Stimulated activated CD4-positive, alpha-beta T cell treated with anti-CD3 and anti-CD28 coated beads, TNF-alpha, amount 100 ng/mL, for 1 hour (primary cell): Measurements from ENCODE around the gene CD19.
"Not testable (repeated sequence)": the region's sequence is repeated elsewhere in the genome, so short reads cannot be mapped to it uniquely, and the experiment has no call there.

Source experiments
- DNase-seq, 3 donors: peaks; one replicate each; pipeline ENCODE4 v3.0.0-alpha.2; 2020; ENCODE audit warnings: low read depth in 3 of 3, low spot score in 1 of 3

CD19 gene

GRCh38 chr16:28931801-28932225 lies at the start of gene CD19:
Gene CD19 (plus strand): TSS chr16:28931971. CDS start chr16:28932001, 30 bp downstream.
- DNase-seq: no peak

GRCh38 chr16:28882551-28883160 lies 49.1 kb upstream of the CD19 start:
- no peak for DNase-seq

GRCh38 chr16:28883221-28883996 lies 48.4 kb upstream of the CD19 start:
- no peak for DNase-seq

GRCh38 chr16:28884045-28884444 lies 47.7 kb upstream of the CD19 start:
- no peak for DNase-seq

- DNase-seq: no peak
Observed at GRCh38 chr16:28886945-28887344, 44.8 kb upstream of the CD19 start.

GRCh38 chr16:28890355-28890754 lies 41.4 kb upstream of the CD19 start:
- not testable (repeated sequence) for DNase-seq

- no peak for DNase-seq
Observed at GRCh38 chr16:28891964-28892890, 39.5 kb upstream of the CD19 start.

GRCh38 chr16:28893291-28893690 lies 38.5 kb upstream of the CD19 start:
- no peak for DNase-seq

GRCh38 chr16:28895609-28896008 lies 36.2 kb upstream of the CD19 start:
- no peak for DNase-seq

GRCh38 chr16:28897826-28898225 lies 33.9 kb upstream of the CD19 start:
- DNase-seq: no peak

GRCh38 chr16:28898266-28898665 lies 33.5 kb upstream of the CD19 start:
- no peak for DNase-seq

GRCh38 chr16:28898942-28899341 lies 32.8 kb upstream of the CD19 start:
- no peak for DNase-seq

GRCh38 chr16:28899882-28900590 lies 31.7 kb upstream of the CD19 start:
- no peak for DNase-seq

- DNase-seq: no peak
Observed at GRCh38 chr16:28900601-28901000, 31.2 kb upstream of the CD19 start.

GRCh38 chr16:28901862-28902261 lies 29.9 kb upstream of the CD19 start:
- no peak for DNase-seq

GRCh38 chr16:28902909-28903308 lies 28.9 kb upstream of the CD19 start:
- no peak for DNase-seq

- no peak for DNase-seq
Observed at GRCh38 chr16:28903344-28904042, 28.3 kb upstream of the CD19 start.

- no peak for DNase-seq
Observed at GRCh38 chr16:28904363-28904762, 27.4 kb upstream of the CD19 start.

GRCh38 chr16:28904828-28905227 lies 26.9 kb upstream of the CD19 start:
- no peak for DNase-seq

- no peak for DNase-seq
Observed at GRCh38 chr16:28905229-28905754, 26.5 kb upstream of the CD19 start.
